A673 (cell line): ENCODE data around the gene MIGA1.

Experiments used
- EZH2 ChIP-seq: fragments of 200-600 bp; sonication (generic); IDR thresholded peaks from 2 replicates; pipeline ENCODE4 v1.6.1; 2017; ENCODE audit warnings: borderline replicate concordance, low read depth, mild to moderate bottlenecking, mixed read lengths, antibody characterized with exemption, low read length; ENCODE audit not compliant: poor library complexity, severe bottlenecking
- TF ChIP-seq, protein P1 (sequence below): fragments of 300-800, 200-600 bp; sonication (generic); conservative IDR thresholded peaks from 2 replicates; pipeline ENCODE4 v1.5.1; 2017; ENCODE audit warnings: low read depth, mild to moderate bottlenecking, antibody characterized with exemption, low read length, moderate library complexity, mixed read lengths

- TF ChIP-seq, protein P1, sequence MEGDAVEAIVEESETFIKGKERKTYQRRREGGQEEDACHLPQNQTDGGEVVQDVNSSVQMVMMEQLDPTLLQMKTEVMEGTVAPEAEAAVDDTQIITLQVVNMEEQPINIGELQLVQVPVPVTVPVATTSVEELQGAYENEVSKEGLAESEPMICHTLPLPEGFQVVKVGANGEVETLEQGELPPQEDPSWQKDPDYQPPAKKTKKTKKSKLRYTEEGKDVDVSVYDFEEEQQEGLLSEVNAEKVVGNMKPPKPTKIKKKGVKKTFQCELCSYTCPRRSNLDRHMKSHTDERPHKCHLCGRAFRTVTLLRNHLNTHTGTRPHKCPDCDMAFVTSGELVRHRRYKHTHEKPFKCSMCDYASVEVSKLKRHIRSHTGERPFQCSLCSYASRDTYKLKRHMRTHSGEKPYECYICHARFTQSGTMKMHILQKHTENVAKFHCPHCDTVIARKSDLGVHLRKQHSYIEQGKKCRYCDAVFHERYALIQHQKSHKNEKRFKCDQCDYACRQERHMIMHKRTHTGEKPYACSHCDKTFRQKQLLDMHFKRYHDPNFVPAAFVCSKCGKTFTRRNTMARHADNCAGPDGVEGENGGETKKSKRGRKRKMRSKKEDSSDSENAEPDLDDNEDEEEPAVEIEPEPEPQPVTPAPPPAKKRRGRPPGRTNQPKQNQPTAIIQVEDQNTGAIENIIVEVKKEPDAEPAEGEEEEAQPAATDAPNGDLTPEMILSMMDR = no peak
- TF ChIP-seq EZH2 = no peak
These were observed 94.0 kb downstream of the MIGA1 start for GRCh38 chr1:77873461-77873860.
